ENCODE results near the gene POLR2H. TPM values are rescaled to one million over a fixed set of nuclear protein-coding genes. Genes with fewer than 3 reads are reported as not detected.

The POLR2H gene
- total and polyA plus RNA-seq, 2 experiments from 2014 or later, result 96.2 to 112 TPM

DNA sequence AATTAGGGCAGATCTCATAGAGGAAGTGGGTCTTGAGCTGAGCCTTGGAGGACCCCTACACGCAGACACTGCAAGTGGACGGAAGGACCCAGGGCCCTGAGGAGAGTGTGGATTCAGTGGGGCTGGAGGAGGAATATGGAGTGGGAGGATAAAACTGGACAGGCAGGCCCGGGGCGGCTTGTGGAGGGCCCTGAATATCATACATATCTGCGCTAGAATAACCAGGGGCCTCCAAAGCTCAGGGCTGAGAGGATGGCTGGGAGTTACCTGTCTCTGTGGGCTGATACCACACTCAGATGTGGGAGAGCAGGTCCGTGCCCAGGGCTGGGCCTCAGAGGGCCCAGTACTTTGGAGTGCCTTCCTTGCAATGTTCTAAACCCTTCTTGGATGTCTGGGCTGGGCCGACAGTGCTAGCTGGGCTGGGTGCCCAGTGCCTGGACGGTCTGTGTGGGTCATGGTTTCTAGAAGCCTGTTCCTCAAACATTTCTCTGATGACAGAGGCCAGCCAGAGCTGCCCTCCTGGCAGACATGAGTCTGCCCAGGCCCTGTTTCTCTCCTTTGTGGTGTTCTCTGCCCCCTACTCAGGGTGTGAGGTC, 47.9 kb downstream of the POLR2H start:
- H3K27ac ChIP-seq, result no peak overlapping the region
- no peaks in the 10 kb centered on the region for H3K27me3 ChIP-seq
- no peaks in the 10 kb centered on the region for H3K9me3 ChIP-seq (ENCODE audit: low read depth)
- no peak for DNase-seq (ENCODE audit: low read depth in 1 of 2, low spot score in 1 of 2)
- H3K36me3 ChIP-seq, result no peaks in the 10 kb centered on the region
- no peaks in the 10 kb centered on the region for H3K4me1 ChIP-seq (ENCODE audit: low read depth)
- H3K4me3 ChIP-seq, result no peak overlapping the region
- TF ChIP-seq, protein P1, sequence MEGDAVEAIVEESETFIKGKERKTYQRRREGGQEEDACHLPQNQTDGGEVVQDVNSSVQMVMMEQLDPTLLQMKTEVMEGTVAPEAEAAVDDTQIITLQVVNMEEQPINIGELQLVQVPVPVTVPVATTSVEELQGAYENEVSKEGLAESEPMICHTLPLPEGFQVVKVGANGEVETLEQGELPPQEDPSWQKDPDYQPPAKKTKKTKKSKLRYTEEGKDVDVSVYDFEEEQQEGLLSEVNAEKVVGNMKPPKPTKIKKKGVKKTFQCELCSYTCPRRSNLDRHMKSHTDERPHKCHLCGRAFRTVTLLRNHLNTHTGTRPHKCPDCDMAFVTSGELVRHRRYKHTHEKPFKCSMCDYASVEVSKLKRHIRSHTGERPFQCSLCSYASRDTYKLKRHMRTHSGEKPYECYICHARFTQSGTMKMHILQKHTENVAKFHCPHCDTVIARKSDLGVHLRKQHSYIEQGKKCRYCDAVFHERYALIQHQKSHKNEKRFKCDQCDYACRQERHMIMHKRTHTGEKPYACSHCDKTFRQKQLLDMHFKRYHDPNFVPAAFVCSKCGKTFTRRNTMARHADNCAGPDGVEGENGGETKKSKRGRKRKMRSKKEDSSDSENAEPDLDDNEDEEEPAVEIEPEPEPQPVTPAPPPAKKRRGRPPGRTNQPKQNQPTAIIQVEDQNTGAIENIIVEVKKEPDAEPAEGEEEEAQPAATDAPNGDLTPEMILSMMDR (IDR thresholded peaks at IDR 0.05; ENCODE audit: low read depth, low read length), result no peak

DNA sequence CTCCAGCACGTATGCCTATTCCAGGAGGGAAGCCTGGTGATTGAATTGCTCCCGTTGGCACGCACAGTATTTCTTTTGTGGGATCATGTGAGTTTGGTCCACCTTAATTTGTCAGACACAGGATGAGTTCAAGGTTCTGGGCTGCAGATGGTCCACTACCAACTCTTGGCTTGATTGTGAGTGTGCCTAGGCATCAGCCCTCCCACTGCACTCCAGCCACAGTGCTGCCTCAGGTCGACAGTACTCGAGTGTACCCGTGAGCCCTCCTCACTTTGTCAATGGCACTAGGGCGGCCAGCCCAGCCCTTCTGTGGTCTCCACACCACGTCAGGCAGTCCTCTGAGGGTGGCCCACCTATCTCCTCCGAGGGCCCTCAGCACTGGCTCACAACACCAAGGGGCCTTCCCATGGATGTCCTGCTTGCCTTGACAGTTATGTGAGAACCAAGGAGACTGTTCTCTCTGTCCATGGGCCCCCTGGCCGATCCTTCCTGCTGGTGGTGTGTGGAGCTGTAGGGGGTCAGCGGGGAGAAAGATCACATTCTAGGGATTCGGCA, 48.5 kb downstream of the POLR2H start:
- no peak overlapping the region for H3K27ac ChIP-seq
- no peaks in the 10 kb centered on the region for H3K4me1 ChIP-seq (ENCODE audit: low read depth)
- no peak overlapping the region for H3K4me3 ChIP-seq
- no peaks in the 10 kb centered on the region for H3K27me3 ChIP-seq
- H3K9me3 ChIP-seq (ENCODE audit: low read depth), result no peaks in the 10 kb centered on the region
- DNase-seq (ENCODE audit: low read depth in 1 of 2, low spot score in 1 of 2), result no peak
- TF ChIP-seq, protein P1 (IDR thresholded peaks at IDR 0.05; ENCODE audit: low read depth, low read length), result no peak
- H3K36me3 ChIP-seq, result no peaks in the 10 kb centered on the region

DNA sequence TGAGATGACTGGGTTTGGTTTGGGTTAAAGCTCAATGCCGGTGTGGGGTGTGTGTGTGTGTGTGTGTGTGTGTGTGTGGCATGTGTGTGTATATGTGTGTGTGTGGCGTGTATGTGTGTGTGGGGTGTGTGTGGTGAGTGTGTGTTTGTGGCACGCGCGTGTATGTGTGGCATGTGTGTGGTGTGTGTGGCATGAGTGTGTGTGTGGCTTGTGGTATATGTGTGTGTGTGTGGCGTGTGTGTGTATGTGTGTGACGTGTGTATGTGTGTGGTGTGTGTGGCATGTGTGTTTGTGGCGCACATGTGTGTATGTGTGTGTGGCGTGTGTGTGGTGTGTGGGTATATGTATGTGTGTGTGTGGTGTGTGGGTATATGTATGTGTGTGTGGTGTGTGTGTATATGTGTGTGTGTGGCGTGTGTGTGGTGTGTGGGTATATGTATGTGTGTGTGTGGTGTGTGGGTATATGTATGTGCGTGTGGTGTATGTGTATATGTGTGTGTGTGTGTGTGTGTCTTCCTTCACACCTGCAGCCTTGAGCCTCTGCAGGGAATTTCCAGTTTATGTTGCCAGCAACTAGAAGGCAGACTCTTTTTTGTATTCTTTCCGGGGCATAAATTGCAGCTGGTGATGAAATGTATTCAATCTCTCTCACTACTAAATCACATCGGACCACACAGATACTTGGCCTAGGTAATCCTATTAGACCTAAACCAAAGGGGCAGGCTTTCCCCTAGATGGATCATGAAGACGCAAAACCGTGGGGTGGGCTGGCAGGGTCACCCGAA, 53.1 kb downstream of the POLR2H start:
- DNase-seq (ENCODE audit: low read depth in 1 of 2, low spot score in 1 of 2), result no peak
- no peaks in the 10 kb centered on the region for H3K4me1 ChIP-seq (ENCODE audit: low read depth)
- no peaks in the 10 kb centered on the region for H3K27me3 ChIP-seq
- TF ChIP-seq, protein P1 (IDR thresholded peaks at IDR 0.05; ENCODE audit: low read depth, low read length), result no peak
- no peak overlapping the region for H3K4me3 ChIP-seq
- H3K9me3 ChIP-seq (ENCODE audit: low read depth), result no peaks in the 10 kb centered on the region
- no peaks in the 10 kb centered on the region for H3K36me3 ChIP-seq
- H3K27ac ChIP-seq, result no peak overlapping the region

DNA sequence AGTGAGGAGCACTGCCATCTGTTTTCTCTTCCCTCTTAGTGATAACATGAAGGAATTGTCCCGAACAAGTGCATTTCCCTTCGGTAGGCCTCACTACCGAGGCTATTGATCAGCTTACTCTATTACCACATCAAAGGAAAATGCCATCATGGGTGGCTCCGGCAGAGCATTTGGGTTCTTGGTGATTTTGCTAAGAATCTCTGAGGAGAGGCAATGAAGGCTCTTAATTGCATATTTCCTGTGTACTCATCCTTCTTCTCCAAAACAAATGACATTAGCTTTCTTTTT, 53.6 kb downstream of the POLR2H start:
- Histone ChIP-seq H3K4me3 (no peak overlapping the region), H3K27ac (no peak overlapping the region), H3K27me3 (no peaks in the 10 kb centered on the region), H3K36me3 (no peaks in the 10 kb centered on the region), H3K4me1 (ENCODE audit: low read depth) (no peaks in the 10 kb centered on the region), H3K9me3 (ENCODE audit: low read depth) (no peaks in the 10 kb centered on the region)
- no peak for DNase-seq (ENCODE audit: low read depth in 1 of 2, low spot score in 1 of 2)
- TF ChIP-seq, protein P1 (IDR thresholded peaks at IDR 0.05; ENCODE audit: low read depth, low read length), result no peak

DNA sequence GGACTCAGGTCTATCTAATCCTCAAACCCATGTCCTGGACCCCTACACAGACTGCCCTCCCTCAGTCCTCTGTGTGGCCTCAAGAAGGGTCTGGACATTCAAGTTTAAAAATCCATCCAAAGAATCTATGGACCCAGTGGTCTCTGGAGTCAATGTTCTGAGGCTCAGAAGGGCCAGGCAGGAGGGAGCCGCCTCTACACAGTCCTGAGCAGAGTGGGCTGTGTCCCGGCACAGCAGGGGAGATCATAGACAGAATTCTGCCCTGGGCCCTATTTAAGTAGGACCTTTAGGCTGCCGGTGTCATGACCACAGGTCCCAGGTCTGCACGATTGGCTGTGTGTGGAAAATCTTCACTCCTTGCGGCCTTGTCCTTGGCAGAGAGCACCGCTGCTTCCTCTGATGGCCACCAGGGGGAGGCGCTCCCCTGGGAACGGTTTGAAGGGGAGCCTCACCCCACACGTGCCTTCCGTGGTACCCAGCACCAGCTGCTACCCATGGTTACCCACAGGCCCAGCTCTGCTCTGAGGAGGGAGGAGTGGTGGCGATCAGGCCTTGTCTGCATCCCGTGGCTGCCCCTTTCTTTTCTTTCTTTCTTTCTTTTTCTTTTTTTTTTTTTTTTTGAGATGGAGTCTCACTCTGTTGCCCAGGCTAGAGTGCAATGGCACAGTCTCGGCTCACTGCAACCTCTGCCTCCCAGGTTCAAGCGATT, 56.3 kb downstream of the POLR2H start:
- Histone ChIP-seq H3K4me1 (ENCODE audit: low read depth) (no peaks in the 10 kb centered on the region), H3K4me3 (no peak overlapping the region), H3K27me3 (no peaks in the 10 kb centered on the region), H3K27ac (no peak overlapping the region), H3K36me3 (no peaks in the 10 kb centered on the region), H3K9me3 (ENCODE audit: low read depth) (no peaks in the 10 kb centered on the region)
- peak; percentile 77 to 79 for DNase-seq (ENCODE audit: low read depth in 1 of 2, low spot score in 1 of 2)
- TF ChIP-seq, protein P1 (IDR thresholded peaks at IDR 0.05; ENCODE audit: low read depth, low read length), result peak; percentile 94

Other genes with a start within 250 kb of the POLR2H start
- 38.2 and 82.1 TPM in 2 replicates for gene EIF2B5, start 226.4 kb upstream of the POLR2H start, total RNA-seq
- gene EIF2B5, start 226.4 kb upstream of the POLR2H start, polyA plus RNA-seq, result 55.7 and 57.5 TPM in 2 replicates
- gene DVL3, start 206.3 kb upstream of the POLR2H start, total RNA-seq, result 96.3 and 135 TPM in 2 replicates
- gene DVL3, start 206.3 kb upstream of the POLR2H start, polyA plus RNA-seq, result 150 and 180 TPM in 2 replicates
- 399 and 408 TPM in 2 replicates for gene AP2M1, start 186.9 kb upstream of the POLR2H start, total RNA-seq
- gene AP2M1, start 186.9 kb upstream of the POLR2H start, polyA plus RNA-seq, result 551 and 577 TPM in 2 replicates
- 50.2 and 50.7 TPM in 2 replicates for gene ABCF3, start 175.5 kb upstream of the POLR2H start, total RNA-seq
- 74.4 and 78.5 TPM in 2 replicates for gene ABCF3, start 175.5 kb upstream of the POLR2H start, polyA plus RNA-seq
- 0.11 TPM in 1 of 2 replicates, not detected in the other for gene VWA5B2, start 132.1 kb upstream of the POLR2H start, total RNA-seq
- 0.40 TPM in 1 of 2 replicates, not detected in the other for gene VWA5B2, start 132.1 kb upstream of the POLR2H start, polyA plus RNA-seq
- gene ALG3, start 112.7 kb upstream of the POLR2H start, total RNA-seq, result 40.2 and 48.8 TPM in 2 replicates
- gene ALG3, start 112.7 kb upstream of the POLR2H start, polyA plus RNA-seq, result 52.4 and 69.1 TPM in 2 replicates
- 4.3 and 12.8 TPM in 2 replicates for gene EEF1AKMT4, start 112.0 kb upstream of the POLR2H start, total RNA-seq
- gene EEF1AKMT4, start 112.0 kb upstream of the POLR2H start, polyA plus RNA-seq, result 5.1 and 10.6 TPM in 2 replicates
- gene CAMK2N2, start 100.2 kb upstream of the POLR2H start, total RNA-seq, result not detected in 2 replicates
- 0.27 TPM in 1 of 2 replicates, not detected in the other for gene CAMK2N2, start 100.2 kb upstream of the POLR2H start, polyA plus RNA-seq
- gene ECE2, start 85.7 kb upstream of the POLR2H start, total RNA-seq, result not detected in 2 replicates
- not detected in 2 replicates for gene ECE2, start 85.7 kb upstream of the POLR2H start, polyA plus RNA-seq
- 314 and 456 TPM in 2 replicates for gene PSMD2, start 62.5 kb upstream of the POLR2H start, total RNA-seq
- gene PSMD2, start 62.5 kb upstream of the POLR2H start, polyA plus RNA-seq, result 390 and 464 TPM in 2 replicates
- gene EIF4G1, start 47.1 kb upstream of the POLR2H start, total RNA-seq, result 269 and 275 TPM in 2 replicates
- gene EIF4G1, start 47.1 kb upstream of the POLR2H start, polyA plus RNA-seq, result 166 and 184 TPM in 2 replicates
- 22.1 and 34.3 TPM in 2 replicates for gene FAM131A, start 24.1 kb upstream of the POLR2H start, total RNA-seq
- gene FAM131A, start 24.1 kb upstream of the POLR2H start, polyA plus RNA-seq, result 9.6 and 16.0 TPM in 2 replicates
- 13.1 and 18.4 TPM in 2 replicates for gene CLCN2, start 105 bp upstream of the POLR2H start, total RNA-seq
- gene CLCN2, start 105 bp upstream of the POLR2H start, polyA plus RNA-seq, result 10.3 and 12.3 TPM in 2 replicates
- gene THPO, start 16.5 kb downstream of the POLR2H start, total RNA-seq, result 3.0 and 3.1 TPM in 2 replicates
- 3.1 and 3.5 TPM in 2 replicates for gene THPO, start 16.5 kb downstream of the POLR2H start, polyA plus RNA-seq
- gene CHRD, start 18.3 kb downstream of the POLR2H start, total RNA-seq, result 16.0 and 33.0 TPM in 2 replicates
- 10.8 and 20.4 TPM in 2 replicates for gene CHRD, start 18.3 kb downstream of the POLR2H start, polyA plus RNA-seq
- gene EPHB3, start 200.1 kb downstream of the POLR2H start, total RNA-seq, result 132 and 170 TPM in 2 replicates
- gene EPHB3, start 200.1 kb downstream of the POLR2H start, polyA plus RNA-seq, result 142 and 206 TPM in 2 replicates

Measured in cardiac muscle cell (in vitro differentiated cells and primary cell).